Measurements from ENCODE around the gene STING1.
"Not testable (repeated sequence)": the region's sequence is repeated elsewhere in the genome, so short reads cannot be mapped to it uniquely, and the experiment has no call there.

Gene STING1

DNA sequence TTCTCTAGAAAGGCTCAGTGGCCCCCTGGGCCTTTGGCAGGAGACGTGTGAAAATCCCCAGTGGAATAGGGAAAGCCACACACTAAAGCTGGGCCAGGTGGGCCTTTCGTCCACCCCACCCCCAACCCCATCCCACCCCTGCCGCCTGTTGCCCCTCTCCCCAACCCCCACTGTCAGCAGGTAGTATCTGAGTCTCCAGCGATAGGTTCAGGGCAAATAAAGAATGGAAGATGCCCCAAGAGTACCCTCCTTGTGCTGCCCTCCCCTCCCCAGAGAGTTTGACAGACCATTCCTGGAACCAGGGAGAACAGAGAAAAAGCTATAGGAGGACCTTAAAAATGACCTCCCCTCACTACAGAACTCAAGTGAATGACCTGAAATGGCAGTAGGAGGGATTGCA lies 41.9 kb upstream of the STING1 start:
- no peak overlapping the region for H3K4me3 ChIP-seq (ENCODE audit: low read depth, low read length)
- no peak for DNase-seq (ENCODE audit: low read depth)
- TF ChIP-seq, protein P1, sequence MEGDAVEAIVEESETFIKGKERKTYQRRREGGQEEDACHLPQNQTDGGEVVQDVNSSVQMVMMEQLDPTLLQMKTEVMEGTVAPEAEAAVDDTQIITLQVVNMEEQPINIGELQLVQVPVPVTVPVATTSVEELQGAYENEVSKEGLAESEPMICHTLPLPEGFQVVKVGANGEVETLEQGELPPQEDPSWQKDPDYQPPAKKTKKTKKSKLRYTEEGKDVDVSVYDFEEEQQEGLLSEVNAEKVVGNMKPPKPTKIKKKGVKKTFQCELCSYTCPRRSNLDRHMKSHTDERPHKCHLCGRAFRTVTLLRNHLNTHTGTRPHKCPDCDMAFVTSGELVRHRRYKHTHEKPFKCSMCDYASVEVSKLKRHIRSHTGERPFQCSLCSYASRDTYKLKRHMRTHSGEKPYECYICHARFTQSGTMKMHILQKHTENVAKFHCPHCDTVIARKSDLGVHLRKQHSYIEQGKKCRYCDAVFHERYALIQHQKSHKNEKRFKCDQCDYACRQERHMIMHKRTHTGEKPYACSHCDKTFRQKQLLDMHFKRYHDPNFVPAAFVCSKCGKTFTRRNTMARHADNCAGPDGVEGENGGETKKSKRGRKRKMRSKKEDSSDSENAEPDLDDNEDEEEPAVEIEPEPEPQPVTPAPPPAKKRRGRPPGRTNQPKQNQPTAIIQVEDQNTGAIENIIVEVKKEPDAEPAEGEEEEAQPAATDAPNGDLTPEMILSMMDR (conservative IDR thresholded peaks at IDR 0.05; ENCODE audit: low read depth, low read length), result no peak

DNA sequence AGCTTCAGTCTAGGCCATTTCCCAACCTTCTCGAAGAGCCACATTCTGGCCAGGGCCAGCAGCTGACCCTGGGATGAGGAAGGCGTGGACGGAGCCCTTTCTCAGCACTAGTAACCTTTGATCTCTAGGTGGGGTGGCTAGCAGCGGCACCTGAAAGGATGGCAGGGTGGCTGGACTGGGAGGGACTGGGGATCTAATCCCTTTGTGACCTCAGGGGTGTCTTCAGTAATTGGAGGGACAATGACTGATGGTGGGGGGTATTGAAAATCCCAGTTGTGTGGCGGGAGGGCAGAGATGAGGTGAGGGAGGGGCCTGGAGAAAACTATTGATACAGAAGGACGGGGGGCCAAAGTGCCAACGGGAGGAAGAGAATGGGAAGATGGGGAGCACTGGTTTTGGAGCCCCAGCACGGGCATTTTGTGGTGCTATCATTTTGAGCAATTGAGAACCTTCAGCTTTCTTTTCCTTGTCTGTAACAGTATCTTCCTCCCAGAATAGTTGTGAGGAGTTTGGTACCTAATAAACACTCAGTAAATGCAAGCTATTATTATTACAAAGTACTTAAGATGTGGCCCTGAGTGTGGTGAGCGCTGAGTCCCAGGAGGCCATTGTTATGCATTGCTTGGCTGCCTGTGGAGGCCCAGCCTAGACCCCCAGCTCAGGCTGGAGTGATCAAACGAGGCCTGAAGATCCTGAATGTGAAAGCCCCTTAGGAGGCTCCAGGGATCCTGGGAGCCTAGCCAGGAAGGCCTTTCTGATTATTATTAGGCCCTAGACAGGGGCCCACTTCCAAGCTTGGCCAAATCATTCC lies 41.3 kb upstream of the STING1 start:
- TF ChIP-seq, protein P1 (conservative IDR thresholded peaks at IDR 0.05; ENCODE audit: low read depth, low read length), result no peak
- no peak overlapping the region for H3K4me3 ChIP-seq (ENCODE audit: low read depth, low read length)
- peak; percentile 11 for DNase-seq (ENCODE audit: low read depth)

DNA sequence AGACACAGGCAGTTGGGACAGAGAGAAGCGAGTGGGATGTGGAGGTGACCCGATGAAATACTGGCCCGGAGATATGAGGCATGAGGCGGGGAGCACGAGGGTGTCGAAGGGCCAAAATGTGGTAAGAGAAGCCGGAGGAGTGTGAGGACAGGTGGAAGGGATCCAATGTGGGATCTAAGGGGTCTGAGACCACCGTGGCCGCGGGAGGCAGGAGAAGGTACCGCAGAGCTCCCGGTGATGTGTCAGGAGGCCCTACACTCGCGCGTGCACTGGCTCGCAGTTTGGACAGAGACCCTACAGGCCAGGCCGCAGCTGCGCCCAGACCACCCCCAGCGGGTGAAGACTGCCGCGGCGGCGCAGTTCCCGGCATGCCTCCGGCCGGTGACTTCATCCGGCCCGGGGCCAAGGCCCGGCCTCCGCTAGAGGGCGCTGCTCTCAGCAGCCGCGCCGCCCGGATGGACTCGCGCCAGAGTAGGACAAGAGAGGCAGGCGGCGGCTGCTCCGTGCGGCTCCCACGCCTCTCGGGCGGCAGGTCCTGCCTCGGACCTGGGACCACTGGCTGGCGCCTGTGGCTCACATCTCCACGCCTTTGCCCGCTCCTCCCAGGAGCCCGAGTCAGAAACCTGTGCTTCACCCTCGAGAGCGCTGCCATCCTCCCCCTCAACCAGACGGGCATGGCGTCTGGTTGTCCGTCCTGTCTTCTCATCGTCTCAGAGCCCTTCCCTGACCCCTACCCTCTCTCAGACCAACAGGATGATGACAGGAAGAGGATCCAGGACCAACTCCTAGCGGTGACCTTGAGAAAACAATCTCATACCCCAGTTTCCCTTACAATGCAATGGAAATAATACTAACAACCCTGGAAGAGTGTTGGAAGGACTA lies 35.4 kb upstream of the STING1 start:
- peak overlapping the region; percentile 61 for H3K4me3 ChIP-seq (ENCODE audit: low read depth, low read length)
- TF ChIP-seq, protein P1 (conservative IDR thresholded peaks at IDR 0.05; ENCODE audit: low read depth, low read length), result peak; percentile 71
- DNase-seq (ENCODE audit: low read depth), result peak; percentile 87

DNA sequence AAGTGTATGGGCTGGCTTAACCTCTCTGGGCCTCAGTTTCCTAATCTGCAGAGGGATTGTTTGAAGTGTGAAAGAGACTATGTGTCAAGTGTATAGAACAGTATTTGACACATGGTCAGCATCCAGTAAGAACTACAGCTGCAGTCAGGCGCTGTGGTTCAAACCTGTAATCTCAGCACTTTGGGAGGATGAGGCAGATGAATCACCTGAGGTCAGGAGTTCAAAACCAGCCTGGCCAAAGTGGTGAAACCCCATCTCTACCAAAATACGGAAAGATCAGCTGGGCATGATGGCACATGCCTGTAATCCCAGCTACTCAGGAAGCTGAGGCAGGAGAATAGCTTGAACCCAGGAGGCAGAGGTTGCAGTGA lies 31.9 kb upstream of the STING1 start:
- TF ChIP-seq, protein P1 (conservative IDR thresholded peaks at IDR 0.05; ENCODE audit: low read depth, low read length), result no peak
- no peak for DNase-seq (ENCODE audit: low read depth)
- no peak overlapping the region for H3K4me3 ChIP-seq (ENCODE audit: low read depth, low read length)

DNA sequence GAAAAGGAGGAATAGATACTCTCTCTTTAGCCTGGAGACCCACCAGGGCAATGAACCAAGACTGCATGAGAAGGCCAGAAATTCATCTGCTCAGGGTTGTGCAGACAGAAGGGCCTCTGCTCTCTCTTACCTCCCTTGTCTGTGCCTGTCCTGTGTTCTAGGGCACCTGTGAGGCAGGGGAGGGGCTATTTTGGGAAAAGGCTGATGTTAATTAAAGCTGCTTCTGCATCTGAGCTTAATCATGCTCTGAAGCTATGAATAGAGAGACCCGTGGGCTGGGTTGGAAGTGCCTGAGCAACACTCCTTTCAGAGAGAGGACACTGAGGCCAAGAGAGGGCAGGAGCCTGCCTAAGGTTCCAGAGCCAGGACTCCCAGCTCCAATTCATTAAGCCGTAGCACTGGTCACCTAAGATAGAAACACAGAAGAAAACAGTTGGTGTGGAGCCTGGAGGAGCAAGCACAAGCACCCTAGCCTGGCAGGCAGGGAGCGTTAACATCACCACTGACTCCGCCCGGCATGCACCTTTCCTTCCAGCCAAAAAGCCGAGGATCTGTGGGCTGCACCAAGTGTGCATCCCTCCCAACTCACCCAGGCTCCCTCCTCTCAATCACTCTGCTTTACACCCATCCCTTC lies 31.4 kb upstream of the STING1 start:
- DNase-seq (ENCODE audit: low read depth), result no peak
- TF ChIP-seq, protein P1 (conservative IDR thresholded peaks at IDR 0.05; ENCODE audit: low read depth, low read length), result no peak
- H3K4me3 ChIP-seq (ENCODE audit: low read depth, low read length), result no peak overlapping the region

DNA sequence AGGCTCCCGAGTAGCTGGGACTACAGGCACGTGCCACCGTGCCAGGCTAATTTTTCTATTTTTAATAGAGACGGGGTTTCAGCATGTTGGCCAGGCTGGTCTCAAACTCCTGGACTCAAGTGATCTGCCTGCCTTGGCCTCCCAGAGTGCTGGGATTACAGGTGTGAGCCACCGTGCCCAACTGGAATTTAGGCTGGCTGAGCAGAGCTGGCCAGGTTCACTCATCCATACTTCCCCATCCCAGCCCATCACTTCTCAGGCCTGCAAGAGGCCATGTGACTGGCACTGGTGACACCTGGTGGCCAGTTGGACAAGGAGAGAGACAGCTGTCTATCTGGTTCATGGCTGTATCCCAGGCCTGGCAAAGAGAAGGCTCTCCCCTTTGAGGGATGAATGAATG lies 30.9 kb upstream of the STING1 start:
- peak; percentile 87 for DNase-seq (ENCODE audit: low read depth)
- TF ChIP-seq, protein P1 (conservative IDR thresholded peaks at IDR 0.05; ENCODE audit: low read depth, low read length), result peak; percentile 81
- not testable (repeated sequence) for H3K4me3 ChIP-seq (ENCODE audit: low read depth, low read length)

Data from choroid plexus epithelial cell (primary cell).